Heart left ventricle (tissue), 16 donors: ENCODE measurements around the gene PIM3. TPM values are rescaled to one million over a fixed set of nuclear protein-coding genes. Genes with fewer than 3 reads are reported as not detected.

ENCODE experiments used
- ATAC-seq, 4 donors: fragments of 200-7000 bp; cut with Tn5 transposase; one replicate each; pipeline ENCODE4 v1.9.1; 2020 to 2022; ENCODE audit warnings: moderate library complexity in 4 of 4, mild to moderate bottlenecking in 3 of 4, moderate number of reproducible peaks in 1 of 4
- DNase-seq, 5 donors: peaks; one replicate each; pipeline ENCODE4 v3.0.0-alpha.2; 2020
- H3K27ac ChIP-seq, 12 donors: fragments of 200-600 bp; sonication (generic) in 4 of 12; one replicate each; pipeline versions ENCODE4 v1.5.0 to v1.8.0; 2016 to 2022; ENCODE audit warnings: mild to moderate bottlenecking in 2 of 12
- H3K27me3 ChIP-seq, 9 donors: fragments of 200-600 bp; sonication (generic) in 2 of 9; one replicate each; pipeline versions ENCODE4 v1.5.1 to v1.8.0; 2016 to 2022; ENCODE audit warnings: mild to moderate bottlenecking in 3 of 9
- H3K36me3 ChIP-seq, 9 donors: fragments of 200-600 bp; sonication (generic) in 2 of 9; one replicate each; pipeline versions ENCODE4 v1.5.0 to v1.8.0; 2018 to 2022; ENCODE audit warnings: mild to moderate bottlenecking in 2 of 9
- H3K4me1 ChIP-seq, 12 donors: fragments of 200-600 bp; sonication (generic) in 4 of 12; one replicate each; pipeline versions ENCODE4 v1.5.0 to v1.8.0; 2016 to 2022; ENCODE audit warnings: mild to moderate bottlenecking in 3 of 12
- H3K4me3 ChIP-seq, 12 donors: fragments of 200-600 bp; sonication (generic) in 4 of 12; one replicate each; pipeline versions ENCODE4 v1.5.0 to v1.8.0; 2017 to 2022; ENCODE audit warnings: mild to moderate bottlenecking in 9 of 12, moderate library complexity in 4 of 12
- H3K9me3 ChIP-seq, 12 donors: fragments of 200-600 bp; sonication (generic) in 4 of 12; one replicate each; pipeline versions ENCODE4 v1.5.0 to v1.8.0; 2016 to 2022; ENCODE audit warnings: mild to moderate bottlenecking in 1 of 12
- CTCF ChIP-seq, 12 donors: fragments of 200-600 bp; sonication (generic) in 4 of 12; IDR thresholded peaks; one replicate each; pipeline versions ENCODE4 v1.5.0 to v1.8.0; 2018 to 2022; ENCODE audit warnings: antibody characterized with exemption in 12 of 12, mild to moderate bottlenecking in 5 of 12
- POLR2A ChIP-seq, 2 donors: fragments of 450-650 bp; IDR thresholded peaks; one replicate each; pipeline ENCODE4 v1.6.1; 2017; ENCODE audit warnings: antibody characterized with exemption in 2 of 2, mild to moderate bottlenecking in 2 of 2, moderate library complexity in 2 of 2
- WGBS, 4 donors: extraction: QIAGEN DNeasy Blood & Tissue Kit in 2 of 4; methylation state at CpG; one replicate each; pipeline versions ENCODE4 v1.1.5 to v1.1.7; 2013 to 2018; 5-methylcytosine and 5-hydroxymethylcytosine counted together
- intact Hi-C, 10 donors: fragments of 100-400 bp; cut with DNase I; formaldehyde crosslinking; loops; one replicate each; pipeline versions ENCODE4 v1.11.1 to v1.14.2; 2022
- polyA plus RNA-seq, 2 donors: library from polyadenylated mRNA; stranded (reverse); fragments of 200-250 nt; gene quantifications; one replicate each; pipeline ENCODE4 v1.2.3, GENCODE V29; 2013
- total RNA-seq, 9 donors: library from RNA; depleted of rRNA in 2 of 9; stranded (reverse); fragments of >200 nt in 2 of 9; fragmentation: NEBNext Ultra II Directional in 3 of 9; extraction: Animal tissue kit (Norgen Biotek cat#: 25700) in 3 of 9; gene quantifications; one replicate each; pipeline versions ENCODE4 v1.1.0 to v1.2.4, GENCODE V29; 2016 to 2023
- donor health status: ischemic (EF 13 %, LVEDD 7.1; RV severe dilation, severe dysfunction).
- donor health status: healthy with polysubstance abuse.
- donor health status: DM: no; HTN: yes; CAD: no.
- donor health status: DM: no; HTN: no; CAD: no.
- donor health status: ischemic (EF 25% LVEDD 6.9; RV normal size, moderate dysfunction).
- donor health status: ischemic (EF 25% LVEDD 5.7; RV mildly dilated, moderate dysfunction).
- donor health status: healthy.
- donor health status: DM: yes; HTN: yes; CAD: no.
- donor health status: ischemic (EF 35%, LVEDD 5.7; RV mildly dilated, moderate dysfunction).
- donor health status: nonischemic (EF 11% LVEDD 7.7; RV severe dilation, severe dysfunction).
- donor health status: DM: yes; HTN: yes; CAD: no.
- donor health status: PGD.
- donor health status: ischemic (EF 29% LVEDD 5.4; RV normal size, mild dysfunction).
- donor health status: nonischemic (EF 23%, LVEDD 6.1; RV moderate dilation, normal function).

The PIM3 gene
- total and polyA plus RNA-seq, 11 donors: 37.7 to 118 (median 50.2) TPM

- no peaks in the 10 kb centered on the region for H3K27me3 ChIP-seq
- WGBS, 4 donors: 55 to 72% (median 62%) methylated on average over 20 to 27 of the region's 27 CpGs
- no peak for ATAC-seq
- peak overlapping the region in 6 of 12 donors; percentile 3 to 62 (median 31) for H3K4me3 ChIP-seq
- no peak for TF ChIP-seq POLR2A (IDR thresholded peaks at IDR 0.05)
- TF ChIP-seq CTCF (IDR thresholded peaks at IDR 0.05): no peak
- DNase-seq: peak in 2 of 5 donors; percentile 61 to 68
- no peaks in the 10 kb centered on the region for H3K9me3 ChIP-seq
- no peaks in the 10 kb centered on the region for H3K36me3 ChIP-seq
- intact Hi-C loops: loop anchor here in 5 of 10 donors (1.0 to 10.0 kb wide), 6 partner anchors 22 to 247 kb away; partner anchors contain the start of genes PIM3 (in 4 of the 5) and TRABD (in 1 of the 5)
- peaks cover 19 to 59% (median 46%) of the 10 kb centered on the region in 12 donors for H3K4me1 ChIP-seq
- peak overlapping the region; percentile 91 to 99 (median 95) for H3K27ac ChIP-seq
Observed at GRCh38 chr22:49937758-49938564, 22.6 kb upstream of the PIM3 start.

- no peak overlapping the region for H3K4me3 ChIP-seq
- peaks cover 19 to 52% (median 40%) of the 10 kb centered on the region in 12 donors for H3K4me1 ChIP-seq
- H3K36me3 ChIP-seq: no peaks in the 10 kb centered on the region
- WGBS, 4 donors: 74 to 93% (median 83%) methylated on average over 9 to 19 of the region's 19 CpGs
- peak overlapping the region in 10 of 12 donors; percentile 91 to 99 (median 95) for H3K27ac ChIP-seq
- no peaks in the 10 kb centered on the region for H3K27me3 ChIP-seq
- DNase-seq: no peak
- no peak for ATAC-seq
- intact Hi-C loops: loop anchor here in 2 of 10 donors (5.0 to 10.0 kb wide), 3 partner anchors 34 to 246 kb away; partner anchors contain the start of gene TRABD (in 1 of the 2)
- no peaks in the 10 kb centered on the region for H3K9me3 ChIP-seq
- TF ChIP-seq CTCF (IDR thresholded peaks at IDR 0.05): no peak
- no peak for TF ChIP-seq POLR2A (IDR thresholded peaks at IDR 0.05)
Observed at GRCh38 chr22:49938565-49939136, 21.9 kb upstream of the PIM3 start.

GRCh38 chr22:49941507-49942316, 18.9 kb upstream of the PIM3 start:
- no peaks in the 10 kb centered on the region for H3K36me3 ChIP-seq
- H3K4me3 ChIP-seq: no peak overlapping the region
- H3K27me3 ChIP-seq: no peaks in the 10 kb centered on the region
- ATAC-seq (no peak), DNase-seq (no peak)
- intact Hi-C loops: no loop called here
- no peaks in the 10 kb centered on the region for H3K9me3 ChIP-seq
- WGBS, 4 donors: 84 to 90% (median 88%) methylated on average over 15 to 17 of the region's 17 CpGs
- H3K4me1 ChIP-seq: peaks cover 10 to 29% (median 20%) of the 10 kb centered on the region in 12 donors
- H3K27ac ChIP-seq: no peak overlapping the region
- TF ChIP-seq CTCF (IDR thresholded peaks at IDR 0.05): no peak
- no peak for TF ChIP-seq POLR2A (IDR thresholded peaks at IDR 0.05)
